ENCODE measurements around the gene ITPR2.

ITPR2 gene

GRCh38 chr12:26848156-26848825 is 15.3 kb upstream of the ITPR2 start:
- no peak for DNase-seq (ENCODE audit: low read depth)
- no peak overlapping the region for H3K4me3 ChIP-seq (ENCODE audit: low read length)
- TF ChIP-seq CTCF (conservative IDR thresholded peaks at IDR 0.05; ENCODE audit: low read depth, low read length): no peak

GRCh38 chr12:26847431-26847830 is 14.4 kb upstream of the ITPR2 start:
- DNase-seq (ENCODE audit: low read depth): no peak
- no peak overlapping the region for H3K4me3 ChIP-seq (ENCODE audit: low read length)
- TF ChIP-seq CTCF (conservative IDR thresholded peaks at IDR 0.05; ENCODE audit: low read depth, low read length): no peak

GRCh38 chr12:26846416-26846815 is 13.4 kb upstream of the ITPR2 start:
- DNase-seq (ENCODE audit: low read depth): no peak
- H3K4me3 ChIP-seq (ENCODE audit: low read length): no peak overlapping the region
- no peak for TF ChIP-seq CTCF (conservative IDR thresholded peaks at IDR 0.05; ENCODE audit: low read depth, low read length)

GRCh38 chr12:26845984-26846383 is 13.0 kb upstream of the ITPR2 start:
- TF ChIP-seq CTCF (conservative IDR thresholded peaks at IDR 0.05; ENCODE audit: low read depth, low read length): no peak
- no peak overlapping the region for H3K4me3 ChIP-seq (ENCODE audit: low read length)
- DNase-seq (ENCODE audit: low read depth): peak; percentile 76

GRCh38 chr12:26845057-26845666 is 12.2 kb upstream of the ITPR2 start:
- TF ChIP-seq CTCF (conservative IDR thresholded peaks at IDR 0.05; ENCODE audit: low read depth, low read length): peak; percentile 67
- DNase-seq (ENCODE audit: low read depth): no peak
- H3K4me3 ChIP-seq (ENCODE audit: low read length): no peak overlapping the region

- no peak overlapping the region for H3K4me3 ChIP-seq (ENCODE audit: low read length)
- TF ChIP-seq CTCF (conservative IDR thresholded peaks at IDR 0.05; ENCODE audit: low read depth, low read length): no peak
- no peak for DNase-seq (ENCODE audit: low read depth)
Measured at GRCh38 chr12:26843311-26843710, 10.3 kb upstream of the ITPR2 start.

- H3K4me3 ChIP-seq (ENCODE audit: low read length): no peak overlapping the region
- DNase-seq (ENCODE audit: low read depth): no peak
Measured at GRCh38 chr12:26841085-26841484, 8.1 kb upstream of the ITPR2 start.

More at GRCh38 chr12:26841085-26841484, 8.1 kb upstream of the ITPR2 start:
- TF ChIP-seq CTCF (conservative IDR thresholded peaks at IDR 0.05; ENCODE audit: low read depth, low read length): no peak

Data from retinal pigment epithelial cell (primary cell).